Fibroblast of pulmonary artery (primary cell): ENCODE results near the gene RGL1.

Source experiments
- DNase-seq: peaks from one replicate; pipeline ENCODE4 v3.0.0-alpha.2; 2010; ENCODE audit warnings: low read depth
- H3K4me3 ChIP-seq: replicated peaks from 2 replicates; pipeline ENCODE4 v1.5.1; 2011; ENCODE audit warnings: low read depth, mild to moderate bottlenecking, control low read depth, low read length, moderate library complexity
- CTCF ChIP-seq: IDR thresholded peaks from 2 replicates; pipeline ENCODE4 v1.5.1; 2011; ENCODE audit warnings: mild to moderate bottlenecking, control low read depth, low read length, inconsistent platforms; ENCODE audit errors: missing control alignments

Gene RGL1

DNA sequence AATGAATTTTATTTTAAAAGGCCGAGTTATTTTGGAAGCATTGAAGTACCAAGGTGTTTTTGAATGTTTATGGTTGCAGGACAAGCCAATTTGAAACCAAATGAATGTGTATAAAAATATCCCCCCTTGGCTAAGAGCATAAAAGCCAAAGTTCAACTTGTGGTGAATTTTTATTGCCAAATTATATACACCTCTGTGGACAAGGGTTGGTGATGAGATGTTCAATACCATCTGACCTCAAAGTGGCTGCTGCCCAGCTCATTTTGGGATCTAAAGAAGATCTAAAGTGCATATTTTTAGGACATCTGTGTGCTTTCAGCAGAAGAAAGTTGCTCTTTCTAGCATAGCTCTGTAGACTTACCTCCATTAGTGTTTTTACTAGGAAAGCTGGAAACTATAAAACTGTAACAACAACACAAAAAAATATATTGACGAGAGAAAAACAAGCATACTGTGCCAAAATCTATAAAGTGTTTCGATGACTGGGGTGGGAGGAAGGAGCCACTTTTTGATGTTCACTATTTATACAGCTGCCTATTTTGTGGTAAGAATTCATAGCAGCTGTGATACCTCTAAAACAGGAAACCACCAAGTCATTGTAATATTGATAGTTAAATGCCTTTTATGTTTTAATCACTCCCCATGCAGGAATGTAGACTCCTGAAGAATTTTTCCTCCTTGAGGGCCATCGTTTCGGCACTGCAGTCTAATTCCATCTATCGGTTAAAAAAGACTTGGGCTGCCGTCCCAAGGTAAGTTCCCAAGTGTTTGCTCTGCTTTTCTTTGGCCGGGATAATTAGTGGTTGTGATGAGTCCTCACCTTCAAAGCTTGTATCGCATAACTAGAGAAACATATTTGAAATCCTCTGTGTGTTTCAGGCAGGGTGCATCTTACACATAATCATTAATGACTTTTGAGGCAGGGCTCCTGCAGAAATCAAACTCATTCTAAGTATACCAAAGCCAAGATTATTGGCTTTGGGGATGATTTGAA is 83.2 kb downstream of the RGL1 start:
- TF ChIP-seq CTCF, result no peak
- no peak overlapping the region for H3K4me3 ChIP-seq
- DNase-seq, result no peak

GRCh38 chr1:183889095-183889494 is 84.2 kb downstream of the RGL1 start:
- H3K4me3 ChIP-seq, result no peak overlapping the region
- no peak for DNase-seq
- no peak for TF ChIP-seq CTCF

DNA sequence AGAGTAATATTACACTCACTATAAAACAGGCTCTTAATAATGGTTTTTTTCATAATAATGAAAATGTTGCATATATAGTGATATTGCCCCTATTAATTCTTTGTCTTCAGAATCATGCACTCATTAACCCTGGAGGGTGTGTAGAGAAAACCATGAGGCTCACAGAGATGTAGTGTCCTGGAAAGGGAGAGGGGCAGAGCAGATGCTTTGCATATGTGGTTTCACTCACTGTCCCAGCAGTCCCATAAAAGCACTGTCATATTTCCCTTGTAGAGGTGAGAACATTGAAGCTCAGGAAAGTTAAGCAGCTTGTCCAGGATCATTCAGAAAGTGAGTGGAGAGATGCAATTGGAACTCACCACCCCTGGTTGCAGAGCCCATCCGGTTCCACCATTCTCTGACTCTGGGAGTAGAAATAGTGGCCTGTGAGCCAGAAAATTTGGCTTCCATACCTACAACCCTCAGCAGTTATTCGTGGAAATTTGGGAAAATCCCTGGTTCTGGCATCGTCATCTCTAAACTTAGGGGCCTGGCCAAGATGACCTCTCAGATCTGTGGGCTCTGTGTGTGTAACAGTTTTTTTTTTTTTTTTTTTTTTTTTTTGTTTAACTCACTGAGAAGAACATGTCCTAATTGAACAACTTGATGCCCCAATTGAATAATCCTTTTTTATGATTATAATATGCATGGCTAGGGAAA is 86.4 kb downstream of the RGL1 start:
- no peak for TF ChIP-seq CTCF
- DNase-seq, result no peak

DNA sequence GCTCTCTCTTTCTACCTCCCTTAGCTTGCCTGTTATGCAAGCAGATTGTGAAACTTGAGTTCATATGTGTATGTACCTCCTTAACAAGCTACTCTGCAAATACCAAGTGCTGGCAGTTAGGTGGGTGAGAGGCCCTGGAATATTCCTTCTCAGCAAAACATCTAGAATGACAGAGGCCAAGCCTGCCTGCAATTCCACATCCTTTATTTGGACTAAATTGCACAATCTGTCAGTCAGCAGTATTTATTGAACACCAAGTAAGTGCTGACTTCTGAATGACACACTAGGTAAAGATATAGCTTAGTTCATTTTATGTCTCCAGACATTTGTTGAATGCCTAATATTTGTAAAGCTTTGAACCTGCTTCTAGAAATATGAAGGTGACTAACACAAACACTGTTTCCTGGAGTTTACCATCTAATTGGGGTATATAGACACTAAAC is 87.5 kb downstream of the RGL1 start:
- TF ChIP-seq CTCF, result no peak
- DNase-seq, result peak; percentile 56
- H3K4me3 ChIP-seq, result no peak overlapping the region

More for the DNA sequence above, 86.4 kb downstream of the RGL1 start:
- no peak overlapping the region for H3K4me3 ChIP-seq

DNA sequence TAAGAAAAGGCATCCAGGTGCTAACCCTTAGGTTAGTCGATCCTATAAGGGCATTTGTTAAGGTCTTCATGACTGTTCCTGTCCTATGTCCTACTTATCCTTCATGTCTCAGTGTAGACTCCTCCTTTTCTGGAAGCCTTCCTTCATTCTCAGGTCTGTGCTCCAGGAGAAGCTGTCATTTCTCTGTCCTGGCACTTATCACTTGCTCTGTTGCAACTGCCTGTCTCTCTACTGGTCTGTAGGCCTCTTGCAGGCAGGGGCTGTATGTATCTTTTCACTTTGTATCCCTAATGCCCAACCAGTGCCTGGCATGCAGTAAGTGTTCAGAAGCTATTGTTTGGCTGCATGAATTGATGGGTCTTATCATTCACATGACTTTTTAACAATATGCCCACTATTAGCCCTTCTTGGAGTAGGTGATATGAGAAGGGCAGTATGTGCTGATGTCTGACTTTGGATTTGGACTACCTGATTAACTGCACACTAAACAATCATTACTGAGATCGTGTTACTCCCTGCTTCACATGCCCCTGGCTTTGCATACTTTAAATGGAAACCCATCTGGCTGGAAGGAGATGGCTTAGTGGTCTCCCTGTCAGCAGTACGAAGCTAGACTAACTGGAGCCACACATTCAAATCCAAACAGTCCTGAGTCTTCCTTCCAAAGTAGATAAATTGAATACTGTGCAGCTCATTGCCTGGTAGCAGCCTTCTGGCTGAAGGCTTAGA is 88.8 kb downstream of the RGL1 start:
- no peak for DNase-seq

GRCh38 chr1:183894290-183894565 is 89.3 kb downstream of the RGL1 start:
- no peak for TF ChIP-seq CTCF
- no peak overlapping the region for H3K4me3 ChIP-seq
- DNase-seq, result no peak

More for the DNA sequence above, 88.8 kb downstream of the RGL1 start:
- no peak for TF ChIP-seq CTCF
- no peak overlapping the region for H3K4me3 ChIP-seq
